Activated T-helper 2 cell treated with anti-CD3 and anti-CD28 coated beads, Interferon-gamma antibody, Interleukin-2, Interleukin-4, amounts not matched to agents 10 μg/mL and 5 μg/mL and 100 μg/mL, durations not matched to agents 14 hours and 24 hours and 36 hours (primary cell): ENCODE results near the gene NOX4. TPM values are rescaled to one million over a fixed set of nuclear protein-coding genes. Genes with fewer than 3 reads are reported as not detected.

Experiments used
- DNase-seq: peaks from one replicate; pipeline ENCODE4 v3.0.0; 2021; ENCODE audit warnings: low spot score
- H3K27ac Mint-ChIP-seq: one replicate; pipeline ENCODE4 v1.8.0; 2021; ENCODE audit warnings: mixed read lengths
- H3K27me3 Mint-ChIP-seq: one replicate; pipeline ENCODE4 v1.8.0; 2021; ENCODE audit warnings: low read depth, mixed read lengths
- H3K36me3 Mint-ChIP-seq: one replicate; pipeline ENCODE4 v1.8.0; 2021; ENCODE audit warnings: low read depth, mixed read lengths
- H3K4me1 Mint-ChIP-seq: one replicate; pipeline ENCODE4 v1.8.0; 2021; ENCODE audit warnings: low read depth, mixed read lengths
- H3K4me3 Mint-ChIP-seq: one replicate; pipeline ENCODE4 v1.8.0; 2021; ENCODE audit warnings: low read depth, mild to moderate bottlenecking, moderate library complexity, mixed read lengths
- H3K9me3 Mint-ChIP-seq: one replicate; pipeline ENCODE4 v1.8.0; 2021; ENCODE audit warnings: mixed read lengths
- intact Hi-C: fragments of 100-400 bp; cut with micrococcal nuclease; formaldehyde crosslinking; loops from one replicate; pipeline ENCODE4 v1.15.1; 2023
- total RNA-seq: library from RNA; stranded (reverse); gene quantifications from 2 replicates; pipeline ENCODE4 v1.2.3, GENCODE V29; 2022

Gene NOX4
- total RNA-seq, 1 donor from 2014 or later: not detected

GRCh38 chr11:89500336-89500735 is 9.2 kb upstream of the NOX4 start:
- H3K27ac Mint-ChIP-seq: no peak overlapping the region
- no peak overlapping the region for H3K4me3 Mint-ChIP-seq
- intact Hi-C loops: no loop called here
- H3K36me3 Mint-ChIP-seq: no peaks in the 10 kb centered on the region
- no peaks in the 10 kb centered on the region for H3K4me1 Mint-ChIP-seq
- H3K9me3 Mint-ChIP-seq: no peaks in the 10 kb centered on the region
- DNase-seq: no peak
- no peaks in the 10 kb centered on the region for H3K27me3 Mint-ChIP-seq

GRCh38 chr11:89498845-89499448 is 7.8 kb upstream of the NOX4 start:
- H3K27me3 Mint-ChIP-seq: no peaks in the 10 kb centered on the region
- H3K9me3 Mint-ChIP-seq: no peaks in the 10 kb centered on the region
- H3K27ac Mint-ChIP-seq: no peak overlapping the region

DNA sequence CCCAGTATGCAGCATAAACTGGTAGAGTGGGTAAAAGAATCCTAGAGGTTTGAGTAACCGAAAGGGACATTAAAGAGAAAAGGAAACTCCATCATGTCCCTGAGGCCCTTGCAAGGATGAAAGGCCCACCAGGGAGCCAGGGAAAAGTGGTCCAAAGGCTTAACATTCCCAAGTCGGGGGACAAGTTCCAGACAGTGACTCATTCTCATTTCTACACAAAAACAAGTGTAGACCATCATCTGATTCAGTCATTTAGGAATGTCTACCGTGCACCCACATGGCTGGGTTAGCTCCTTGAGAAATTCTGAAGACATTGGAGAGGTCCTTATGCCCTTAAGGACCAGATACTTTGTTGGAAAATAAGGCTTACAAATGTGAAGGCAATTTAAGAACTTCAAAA is 4.8 kb upstream of the NOX4 start:
- Mint-ChIP-seq H3K27ac (no peak overlapping the region), H3K9me3 (no peaks in the 10 kb centered on the region), H3K36me3 (no peaks in the 10 kb centered on the region), H3K4me3 (no peak overlapping the region), H3K4me1 (no peaks in the 10 kb centered on the region), H3K27me3 (peaks cover 8% of the 10 kb centered on the region)
- intact Hi-C loops: no loop called here
- DNase-seq: no peak

More at GRCh38 chr11:89498845-89499448, 7.8 kb upstream of the NOX4 start:
- Mint-ChIP-seq H3K4me1 (no peaks in the 10 kb centered on the region), H3K36me3 (no peaks in the 10 kb centered on the region), H3K4me3 (no peak overlapping the region)
- intact Hi-C loops: no loop called here
- DNase-seq: no peak

- Mint-ChIP-seq H3K27me3 (peaks cover 21% of the 10 kb centered on the region), H3K27ac (no peak overlapping the region), H3K9me3 (no peaks in the 10 kb centered on the region), H3K36me3 (no peaks in the 10 kb centered on the region), H3K4me1 (no peaks in the 10 kb centered on the region), H3K4me3 (no peak overlapping the region)
- intact Hi-C loops: no loop called here
- DNase-seq: no peak
These were observed 2.3 kb upstream of the NOX4 start for GRCh38 chr11:89493431-89493830.

GRCh38 chr11:89490602-89490980 is 584 bp downstream of the NOX4 start:
- Mint-ChIP-seq H3K27me3 (peaks cover 21% of the 10 kb centered on the region), H3K27ac (no peak overlapping the region), H3K4me3 (no peak overlapping the region), H3K9me3 (no peaks in the 10 kb centered on the region), H3K36me3 (no peaks in the 10 kb centered on the region), H3K4me1 (no peaks in the 10 kb centered on the region)
- intact Hi-C loops: no loop called here
- no peak for DNase-seq

- H3K4me1 Mint-ChIP-seq: no peaks in the 10 kb centered on the region
- H3K27ac Mint-ChIP-seq: no peak overlapping the region
- H3K36me3 Mint-ChIP-seq: no peaks in the 10 kb centered on the region
- DNase-seq: no peak
- intact Hi-C loops: no loop called here
- H3K27me3 Mint-ChIP-seq: peaks cover 21% of the 10 kb centered on the region
- no peak overlapping the region for H3K4me3 Mint-ChIP-seq
- H3K9me3 Mint-ChIP-seq: no peaks in the 10 kb centered on the region
These were observed 1.2 kb downstream of the NOX4 start for GRCh38 chr11:89489930-89490329.

DNA sequence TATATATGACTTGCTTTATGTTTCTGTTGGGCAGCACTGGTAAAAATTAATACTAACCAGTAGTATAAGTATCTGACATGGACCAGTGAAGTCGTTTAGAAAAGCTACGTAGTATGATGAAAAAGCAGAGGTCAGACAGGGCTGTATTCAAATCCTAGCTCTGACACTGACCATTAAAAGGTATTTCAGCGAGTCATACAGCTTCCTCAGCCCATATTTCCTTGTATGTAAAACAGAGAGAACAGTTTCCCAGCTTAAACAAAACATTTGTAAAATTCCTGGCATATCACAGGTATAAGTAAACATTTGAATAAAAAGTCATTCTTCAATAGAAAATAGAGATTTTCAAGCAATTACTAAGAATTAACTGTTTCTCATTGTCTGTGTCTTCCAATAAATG is 4.2 kb downstream of the NOX4 start:
- intact Hi-C loops: no loop called here
- H3K4me3 Mint-ChIP-seq: no peak overlapping the region
- DNase-seq: no peak
- H3K9me3 Mint-ChIP-seq: no peaks in the 10 kb centered on the region
- H3K27ac Mint-ChIP-seq: no peak overlapping the region
- H3K4me1 Mint-ChIP-seq: no peaks in the 10 kb centered on the region
- H3K27me3 Mint-ChIP-seq: peaks cover 21% of the 10 kb centered on the region
- no peaks in the 10 kb centered on the region for H3K36me3 Mint-ChIP-seq

- peaks cover 4% of the 10 kb centered on the region for H3K27me3 Mint-ChIP-seq
- no peak for DNase-seq
- no peak overlapping the region for H3K27ac Mint-ChIP-seq
- intact Hi-C loops: no loop called here
- no peaks in the 10 kb centered on the region for H3K9me3 Mint-ChIP-seq
- no peaks in the 10 kb centered on the region for H3K4me1 Mint-ChIP-seq
- H3K36me3 Mint-ChIP-seq: no peaks in the 10 kb centered on the region
- no peak overlapping the region for H3K4me3 Mint-ChIP-seq
These were observed 6.3 kb downstream of the NOX4 start for GRCh38 chr11:89484896-89485295.

GRCh38 chr11:89477175-89477574 is 14.0 kb downstream of the NOX4 start:
- H3K9me3 Mint-ChIP-seq: no peaks in the 10 kb centered on the region
- H3K27ac Mint-ChIP-seq: no peak overlapping the region
- no peaks in the 10 kb centered on the region for H3K36me3 Mint-ChIP-seq
- no peak for DNase-seq
- H3K27me3 Mint-ChIP-seq: no peaks in the 10 kb centered on the region
- H3K4me1 Mint-ChIP-seq: no peaks in the 10 kb centered on the region
- no peak overlapping the region for H3K4me3 Mint-ChIP-seq
- intact Hi-C loops: no loop called here

DNA sequence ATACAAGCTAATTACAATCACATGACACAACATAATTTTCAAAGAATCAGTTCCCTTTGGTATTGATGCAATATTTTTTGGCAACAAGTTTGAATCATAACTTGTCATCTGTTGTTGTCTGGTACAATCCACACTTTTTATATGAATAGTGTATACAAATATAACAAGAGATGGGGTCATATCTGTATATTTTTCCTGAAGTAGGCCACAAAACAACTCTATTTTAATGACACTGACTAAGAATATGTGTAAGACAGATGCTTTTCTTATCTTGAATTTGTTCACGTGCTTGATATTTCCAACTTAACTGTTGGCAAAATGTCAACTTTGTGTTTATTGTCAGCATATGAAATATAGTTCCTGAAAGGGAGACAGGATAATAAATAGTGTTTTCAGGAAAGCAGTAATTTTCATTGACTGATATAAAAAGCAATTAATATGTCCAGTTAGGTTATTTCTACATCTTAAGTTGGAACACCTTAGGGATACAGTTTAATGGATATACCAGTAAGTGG is 27.9 kb downstream of the NOX4 start:
- intact Hi-C loops: no loop called here

GRCh38 chr11:89458716-89459115 is 32.5 kb downstream of the NOX4 start:
- no peaks in the 10 kb centered on the region for H3K27me3 Mint-ChIP-seq
- H3K4me1 Mint-ChIP-seq: no peaks in the 10 kb centered on the region
- DNase-seq: no peak
- H3K36me3 Mint-ChIP-seq: no peaks in the 10 kb centered on the region
- intact Hi-C loops: no loop called here
- H3K4me3 Mint-ChIP-seq: no peak overlapping the region
- peaks cover 9% of the 10 kb centered on the region for H3K9me3 Mint-ChIP-seq
- no peak overlapping the region for H3K27ac Mint-ChIP-seq

More for the DNA sequence above, 27.9 kb downstream of the NOX4 start:
- Mint-ChIP-seq H3K4me1 (no peaks in the 10 kb centered on the region), H3K27ac (no peak overlapping the region), H3K27me3 (no peaks in the 10 kb centered on the region), H3K4me3 (no peak overlapping the region), H3K36me3 (no peaks in the 10 kb centered on the region), H3K9me3 (peaks cover 9% of the 10 kb centered on the region)
- DNase-seq: no peak

- no peak overlapping the region for H3K4me3 Mint-ChIP-seq
- no peak overlapping the region for H3K27ac Mint-ChIP-seq
- no peaks in the 10 kb centered on the region for H3K36me3 Mint-ChIP-seq
- H3K4me1 Mint-ChIP-seq: no peaks in the 10 kb centered on the region
- no peak for DNase-seq
- peaks cover 9% of the 10 kb centered on the region for H3K9me3 Mint-ChIP-seq
- no peaks in the 10 kb centered on the region for H3K27me3 Mint-ChIP-seq
- intact Hi-C loops: no loop called here
These were observed 34.0 kb downstream of the NOX4 start for GRCh38 chr11:89457190-89457589.

DNA sequence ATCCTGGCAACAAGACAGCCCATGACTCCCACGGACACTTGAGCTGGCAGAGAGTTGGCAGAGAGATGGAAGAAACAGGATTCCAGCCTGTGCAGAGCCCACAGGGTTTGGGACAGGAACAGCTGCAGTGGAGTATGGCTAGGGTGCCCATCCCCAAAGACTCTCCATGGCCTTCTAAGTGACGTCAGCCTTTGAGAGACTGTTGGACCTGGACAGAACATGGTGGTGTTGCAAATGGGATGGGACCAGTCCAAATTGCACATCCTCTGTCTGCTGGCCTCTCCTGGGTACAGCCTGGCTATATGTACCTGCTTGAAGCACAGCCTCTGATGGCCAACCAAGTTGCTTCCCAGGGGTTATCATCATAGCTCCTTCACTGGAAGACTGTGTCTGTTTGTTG is 34.5 kb downstream of the NOX4 start:
- H3K9me3 Mint-ChIP-seq: peaks cover 9% of the 10 kb centered on the region
- intact Hi-C loops: no loop called here
- no peaks in the 10 kb centered on the region for H3K27me3 Mint-ChIP-seq
- H3K36me3 Mint-ChIP-seq: no peaks in the 10 kb centered on the region
- H3K27ac Mint-ChIP-seq: no peak overlapping the region
- no peaks in the 10 kb centered on the region for H3K4me1 Mint-ChIP-seq
- H3K4me3 Mint-ChIP-seq: no peak overlapping the region
- no peak for DNase-seq

GRCh38 chr11:89452780-89453179 is 38.4 kb downstream of the NOX4 start:
- intact Hi-C loops: no loop called here
- Mint-ChIP-seq H3K4me1 (no peaks in the 10 kb centered on the region), H3K36me3 (no peaks in the 10 kb centered on the region), H3K9me3 (no peaks in the 10 kb centered on the region), H3K4me3 (no peak overlapping the region), H3K27ac (no peak overlapping the region), H3K27me3 (no peaks in the 10 kb centered on the region)
- no peak for DNase-seq
